HEK293T (cell line): ENCODE results near the gene CELA2B.

Experiments used
- FOXA1 ChIP-seq: fragments of 450-650 bp; IDR thresholded peaks from 2 replicates; pipeline ENCODE4 v1.6.1; 2016; ENCODE audit warnings: mild to moderate bottlenecking
- L3MBTL2 ChIP-seq: fragments of 450-650 bp; conservative IDR thresholded peaks from 2 replicates; pipeline ENCODE4 v1.6.1; 2016; ENCODE audit warnings: mild to moderate bottlenecking
- LEF1 ChIP-seq: fragments of 450-650 bp; IDR thresholded peaks from 2 replicates; pipeline ENCODE4 v1.6.1; 2017; ENCODE audit warnings: mild to moderate bottlenecking, borderline replicate concordance
- SP1 ChIP-seq: fragments of 450-650 bp; IDR thresholded peaks from 2 replicates; pipeline ENCODE4 v1.6.1; 2017
- SUZ12 ChIP-seq: fragments of 450-650 bp; IDR thresholded peaks from 2 replicates; pipeline ENCODE4 v1.6.1; 2016; ENCODE audit warnings: mild to moderate bottlenecking
- ZNF384 ChIP-seq: fragments of 450-650 bp; IDR thresholded peaks from 2 replicates; pipeline ENCODE4 v1.6.1; 2016

- TF ChIP-seq SP1 (no peak), SUZ12 (no peak), L3MBTL2 (no peak), ZNF384 (no peak), FOXA1 (no peak), LEF1 (no peak)
These were observed 44.3 kb upstream of the CELA2B start for GRCh38 chr1:15431571-15431948.
